ENCODE measurements around the gene STAMBPL1. TPM values are rescaled to one million over a fixed set of nuclear protein-coding genes. Genes with fewer than 3 reads are reported as not detected.
"Not testable (repeated sequence)": the region's sequence is repeated elsewhere in the genome, so short reads cannot be mapped to it uniquely, and the experiment has no call there.

STAMBPL1 gene
- 45.7 TPM for polyA plus RNA-seq (2012; ENCODE audit: insufficient read depth, insufficient read length)

DNA sequence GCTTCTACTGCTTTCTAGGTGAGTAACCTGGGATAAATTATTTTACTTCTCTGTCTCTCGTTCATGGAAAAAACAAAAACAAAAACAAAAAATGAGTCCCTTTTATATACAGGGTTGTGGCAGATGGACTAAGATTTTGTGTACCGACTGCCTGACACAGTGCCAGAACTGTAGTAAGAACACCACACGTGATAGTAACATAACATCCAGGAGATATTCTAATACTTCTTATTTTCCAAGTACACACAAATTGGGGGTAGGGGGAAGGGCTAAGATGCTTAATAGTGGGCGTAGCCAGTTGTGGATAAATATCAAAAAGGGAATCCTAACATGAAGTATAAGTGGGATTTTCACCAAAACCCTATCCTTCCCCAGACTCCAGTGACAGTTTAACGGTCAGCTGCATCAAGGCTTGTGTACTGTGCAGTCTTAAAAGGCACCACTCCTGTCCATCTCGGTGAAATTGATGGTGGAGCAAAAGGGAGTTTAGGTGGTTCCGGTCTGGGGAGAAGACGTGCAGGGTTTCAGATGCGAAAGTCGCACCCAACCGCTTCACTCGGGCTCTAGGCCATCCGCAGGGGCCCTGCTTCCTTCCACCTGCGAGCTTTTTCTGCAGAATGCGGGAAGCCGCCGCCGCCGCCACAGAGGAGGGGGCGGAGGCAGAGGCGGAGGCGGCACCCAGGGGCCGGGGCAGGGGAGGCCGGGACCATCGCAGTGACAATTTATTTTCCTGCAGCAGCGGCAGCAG, at the start of gene STAMBPL1:
STAMBPL1 (plus strand) TSS at position 712 of the 748 bp plus-strand sequence. CDS start 21,464 bp downstream, outside the sequence.
- H3K4me3 ChIP-seq (ENCODE audit: low read length), result peak within 1 kb of the TSS; percentile 87
- DNase-seq (ENCODE audit: low read depth, low spot score), result peak; percentile 87

DNA sequence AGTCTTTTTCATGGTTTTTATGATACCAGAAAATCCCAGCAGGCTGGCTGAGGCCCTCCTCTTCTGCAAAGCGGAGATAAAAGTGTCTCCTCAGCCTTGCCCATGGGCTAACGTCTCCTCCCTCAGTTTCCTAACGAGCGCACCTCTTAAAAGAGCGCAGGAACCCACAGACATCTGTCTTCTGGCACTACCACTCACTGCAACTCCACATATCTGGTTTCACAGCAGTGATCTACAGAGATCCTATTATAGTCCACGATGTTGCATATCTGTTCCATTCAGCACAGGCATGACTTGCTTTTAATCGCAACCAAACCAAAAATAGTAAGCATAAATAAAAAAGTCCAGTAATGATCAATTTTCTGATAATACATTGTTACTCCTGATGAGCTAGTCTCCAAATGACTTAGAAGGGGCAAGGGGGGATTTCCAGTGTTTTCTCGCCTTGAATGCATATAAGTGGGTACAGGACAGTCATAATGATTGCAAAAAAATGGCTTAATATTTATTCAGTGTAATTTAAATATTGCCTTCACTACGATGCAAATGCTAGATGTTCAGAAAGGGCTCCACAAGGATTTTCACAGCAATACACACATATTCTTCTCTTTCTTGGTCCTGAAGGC, 49.3 kb upstream of the STAMBPL1 start:
- peak; percentile 98 for DNase-seq (ENCODE audit: low read depth, low spot score)
- H3K4me3 ChIP-seq (ENCODE audit: low read length), result peak overlapping the region; percentile 33

DNA sequence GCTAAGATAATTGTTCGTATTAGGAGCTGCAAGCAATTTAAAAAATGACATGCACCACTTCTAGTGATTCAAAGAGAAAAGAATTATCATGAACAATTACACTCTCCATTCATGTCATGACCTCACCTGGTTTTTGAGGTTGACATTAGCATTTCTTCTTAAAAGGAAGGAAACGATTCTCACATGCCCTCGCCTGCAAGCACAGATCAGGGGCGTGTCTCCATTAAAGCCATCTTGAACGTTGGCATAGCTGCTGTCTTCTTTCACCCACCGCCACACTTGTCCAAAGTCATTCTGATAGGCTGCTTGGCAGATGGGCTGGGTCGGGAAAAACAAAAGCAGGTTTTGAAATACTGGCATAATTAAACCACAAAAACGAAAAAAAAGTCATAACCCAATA, 48.3 kb upstream of the STAMBPL1 start:
- peak; percentile 95 for DNase-seq (ENCODE audit: low read depth, low spot score)
- H3K4me3 ChIP-seq (ENCODE audit: low read length), result peak overlapping the region; percentile 33

DNA sequence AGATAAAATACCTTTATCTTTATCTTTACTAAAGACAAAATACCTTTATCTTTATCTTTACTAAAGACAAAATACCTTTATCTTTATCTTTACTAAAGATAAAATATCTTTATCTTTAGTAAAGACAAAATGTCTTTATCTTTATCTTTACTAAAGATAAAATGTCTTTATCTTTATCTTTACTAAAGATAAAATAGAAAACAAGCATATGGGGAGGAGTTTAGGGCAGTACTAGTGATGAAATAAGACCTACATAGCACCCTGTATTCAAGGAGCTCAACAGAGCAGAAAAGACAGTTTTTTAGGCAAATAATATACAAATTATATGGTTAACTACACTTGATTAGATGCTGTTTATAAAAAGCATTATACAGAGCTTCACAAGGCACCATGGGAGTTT, 47.7 kb upstream of the STAMBPL1 start:
- DNase-seq (ENCODE audit: low read depth, low spot score), result no peak
- H3K4me3 ChIP-seq (ENCODE audit: low read length), result no peak overlapping the region

DNA sequence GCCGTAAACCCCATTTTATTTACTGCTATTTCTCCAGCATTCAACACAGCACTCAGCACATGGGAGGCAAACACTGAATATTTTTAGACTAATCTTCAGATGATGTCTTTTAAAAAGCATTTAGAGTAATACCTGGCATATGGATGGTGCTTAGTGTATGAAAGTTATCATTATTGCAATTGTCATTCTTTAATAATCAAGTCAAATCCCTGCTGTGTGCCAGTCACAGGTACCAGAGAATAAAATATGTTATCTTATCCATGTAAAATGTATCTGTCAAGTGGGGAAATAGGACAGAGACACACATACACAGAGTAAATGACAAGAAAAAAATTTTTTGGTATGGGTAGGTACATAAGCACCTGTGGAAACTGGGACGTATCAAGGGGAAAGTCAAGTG, 46.9 kb upstream of the STAMBPL1 start:
- no peak for DNase-seq (ENCODE audit: low read depth, low spot score)
- H3K4me3 ChIP-seq (ENCODE audit: low read length), result no peak overlapping the region

DNA sequence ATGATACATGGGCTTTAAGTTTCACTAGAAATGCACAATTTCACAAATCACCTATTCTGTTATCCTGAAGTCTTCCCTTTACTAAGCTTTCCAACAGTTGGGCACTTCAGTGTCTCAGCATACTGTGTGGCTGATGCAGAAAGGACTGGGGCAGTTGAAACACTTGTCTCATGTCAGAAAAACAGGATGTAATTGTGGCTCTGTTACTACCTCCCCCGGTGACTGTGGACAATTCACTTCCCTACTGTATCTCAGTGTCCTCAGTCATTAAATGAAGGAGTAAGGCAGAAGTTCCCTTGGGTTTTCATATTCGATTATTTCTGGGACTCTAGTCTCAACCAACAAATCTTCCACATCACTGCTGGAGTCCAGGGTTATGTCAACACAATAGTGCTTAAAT, 46.3 kb upstream of the STAMBPL1 start:
- no peak for DNase-seq (ENCODE audit: low read depth, low spot score)
- H3K4me3 ChIP-seq (ENCODE audit: low read length), result no peak overlapping the region

DNA sequence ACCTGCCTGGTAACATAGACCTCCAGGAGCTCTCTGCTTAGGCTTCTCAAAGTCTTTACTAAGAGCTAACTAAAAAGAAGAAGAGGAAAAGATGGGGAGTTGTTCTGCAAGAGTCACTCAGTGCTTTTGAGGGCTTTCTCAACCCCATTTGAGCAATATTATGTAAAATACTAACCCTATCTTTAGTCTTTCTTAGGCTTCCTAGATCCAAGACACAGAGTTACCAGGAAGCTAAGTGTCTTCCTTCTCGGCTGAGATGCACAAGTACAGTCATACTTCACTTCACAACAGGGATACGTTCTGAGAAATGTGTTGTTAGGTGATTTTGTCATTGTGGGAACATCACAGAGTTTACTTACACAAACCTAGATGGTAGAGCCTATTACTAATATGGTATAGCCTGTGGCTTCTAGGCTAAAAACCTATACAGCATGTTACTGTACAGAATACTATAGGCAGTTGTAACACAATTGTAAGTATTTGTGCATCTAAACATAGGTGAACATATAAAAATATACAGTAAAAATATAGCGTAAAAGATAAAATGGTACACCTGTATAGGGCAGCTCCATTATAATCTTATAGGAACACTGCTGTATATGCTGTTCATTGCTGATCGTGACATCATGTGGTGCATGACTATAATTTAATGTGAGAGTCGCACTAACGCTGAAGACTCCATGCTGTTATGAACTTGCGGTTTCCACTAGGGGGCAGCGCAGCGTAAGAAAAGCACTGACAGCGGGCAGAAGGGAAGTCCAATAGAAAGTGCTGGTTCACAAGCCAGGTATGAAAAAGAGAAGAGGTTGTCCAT, 44.7 kb upstream of the STAMBPL1 start:
- DNase-seq (ENCODE audit: low read depth, low spot score), result peak; percentile 92
- no peak overlapping the region for H3K4me3 ChIP-seq (ENCODE audit: low read length)

DNA sequence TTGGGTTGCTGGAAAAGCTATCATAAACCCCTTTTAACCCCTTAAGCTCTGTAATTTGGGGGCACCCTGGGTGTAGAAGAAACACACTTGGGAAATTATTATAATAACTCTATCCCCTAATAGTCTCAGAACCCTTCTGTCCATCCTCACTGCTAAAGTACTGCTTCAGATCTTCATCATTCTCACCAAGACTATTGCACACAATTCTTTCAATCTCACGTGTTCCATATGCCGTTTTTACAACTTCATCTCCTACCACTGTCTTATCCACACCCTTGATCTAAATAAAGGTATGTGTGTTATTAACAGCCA, 44.2 kb upstream of the STAMBPL1 start:
- H3K4me3 ChIP-seq (ENCODE audit: low read length), result no peak overlapping the region
- DNase-seq (ENCODE audit: low read depth, low spot score), result no peak

DNA sequence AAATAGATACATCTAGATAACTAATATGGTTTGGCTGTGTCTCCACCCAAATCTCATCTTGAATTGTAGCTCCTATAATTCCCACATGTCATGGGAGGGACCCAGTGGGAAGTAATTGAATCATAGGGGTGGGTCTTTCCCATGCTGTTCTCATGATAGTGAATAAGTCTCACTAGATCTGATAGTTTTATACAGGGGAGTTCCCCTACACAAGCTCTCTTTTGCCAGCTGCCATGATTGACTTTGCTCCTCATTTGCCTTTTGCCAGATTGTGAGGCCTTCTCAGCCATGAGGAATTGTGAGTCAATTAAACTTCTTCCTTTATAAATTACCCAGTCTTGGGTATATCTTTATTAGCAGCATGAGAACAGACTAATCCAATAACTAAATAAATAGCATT, 42.4 kb upstream of the STAMBPL1 start:
- not testable (repeated sequence) for DNase-seq (ENCODE audit: low read depth, low spot score); H3K4me3 ChIP-seq (ENCODE audit: low read length)

DNA sequence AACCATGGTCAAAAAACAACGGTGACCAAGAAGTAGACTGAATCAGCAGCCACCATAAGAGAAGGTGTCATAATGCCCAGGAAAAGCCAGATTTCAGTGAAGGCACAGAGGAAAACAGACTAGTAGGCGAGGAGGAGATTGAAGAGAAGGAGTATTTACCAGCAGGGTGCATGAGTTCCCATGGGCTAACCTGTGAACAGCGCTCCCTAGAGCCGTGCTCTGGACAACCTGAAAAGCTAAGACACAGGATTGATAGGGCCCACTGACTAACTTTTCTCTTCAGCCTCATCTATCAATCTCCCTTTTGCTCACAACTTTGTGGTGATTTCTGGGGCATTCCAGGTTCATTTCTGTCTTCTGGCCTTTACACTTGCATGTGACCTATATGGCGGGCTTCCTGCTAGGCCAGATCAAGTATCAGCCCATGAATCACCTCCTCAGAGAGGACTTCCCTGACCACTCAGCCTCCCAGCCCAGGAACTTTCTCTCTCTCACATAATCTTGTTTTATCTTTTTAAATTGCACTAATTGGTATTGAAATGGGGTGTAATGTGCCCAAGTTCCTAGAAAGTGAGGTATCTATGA, 41.2 kb upstream of the STAMBPL1 start:
- H3K4me3 ChIP-seq (ENCODE audit: low read length), result no peak overlapping the region
- no peak for DNase-seq (ENCODE audit: low read depth, low spot score)

DNA sequence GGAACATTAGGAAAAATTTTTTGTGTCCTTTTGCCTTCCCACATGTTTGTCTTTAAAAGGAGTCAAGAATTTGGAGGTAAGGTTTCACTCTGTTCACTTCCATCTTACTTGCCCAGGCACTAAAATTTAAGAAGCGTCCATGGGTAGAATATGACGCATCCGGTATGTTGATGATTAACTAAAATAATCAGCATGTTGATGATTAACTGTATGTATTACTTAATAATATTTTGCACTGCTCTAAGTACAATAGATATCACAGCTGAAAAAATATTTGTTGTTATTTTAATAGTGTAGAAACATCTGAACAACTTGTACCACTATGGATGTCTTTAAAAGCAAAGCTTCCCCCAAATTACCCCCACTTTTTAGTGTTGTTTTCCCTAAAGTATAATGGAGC, 39.9 kb upstream of the STAMBPL1 start:
- H3K4me3 ChIP-seq (ENCODE audit: low read length), result no peak overlapping the region
- no peak for DNase-seq (ENCODE audit: low read depth, low spot score)

DNA sequence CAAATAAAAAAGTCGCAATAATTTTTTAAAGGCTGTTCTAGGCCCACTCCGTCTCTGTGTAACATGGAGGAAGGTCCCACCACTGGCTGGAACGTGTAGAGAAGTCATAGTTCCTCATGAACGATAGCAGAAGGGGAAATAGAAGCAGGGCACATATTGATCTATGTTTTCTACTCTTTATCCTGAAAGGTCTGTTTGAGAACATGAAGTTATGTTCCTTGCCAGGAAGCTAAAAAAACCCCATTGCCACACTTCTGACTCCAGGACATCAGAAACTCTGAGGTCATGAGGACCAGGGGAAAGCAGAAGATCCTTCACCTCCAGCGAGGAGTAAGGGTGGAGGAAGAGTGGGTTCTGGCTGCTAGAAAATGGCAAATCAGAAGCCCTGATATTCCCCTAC, 39.2 kb upstream of the STAMBPL1 start:
- DNase-seq (ENCODE audit: low read depth, low spot score), result no peak

DNA sequence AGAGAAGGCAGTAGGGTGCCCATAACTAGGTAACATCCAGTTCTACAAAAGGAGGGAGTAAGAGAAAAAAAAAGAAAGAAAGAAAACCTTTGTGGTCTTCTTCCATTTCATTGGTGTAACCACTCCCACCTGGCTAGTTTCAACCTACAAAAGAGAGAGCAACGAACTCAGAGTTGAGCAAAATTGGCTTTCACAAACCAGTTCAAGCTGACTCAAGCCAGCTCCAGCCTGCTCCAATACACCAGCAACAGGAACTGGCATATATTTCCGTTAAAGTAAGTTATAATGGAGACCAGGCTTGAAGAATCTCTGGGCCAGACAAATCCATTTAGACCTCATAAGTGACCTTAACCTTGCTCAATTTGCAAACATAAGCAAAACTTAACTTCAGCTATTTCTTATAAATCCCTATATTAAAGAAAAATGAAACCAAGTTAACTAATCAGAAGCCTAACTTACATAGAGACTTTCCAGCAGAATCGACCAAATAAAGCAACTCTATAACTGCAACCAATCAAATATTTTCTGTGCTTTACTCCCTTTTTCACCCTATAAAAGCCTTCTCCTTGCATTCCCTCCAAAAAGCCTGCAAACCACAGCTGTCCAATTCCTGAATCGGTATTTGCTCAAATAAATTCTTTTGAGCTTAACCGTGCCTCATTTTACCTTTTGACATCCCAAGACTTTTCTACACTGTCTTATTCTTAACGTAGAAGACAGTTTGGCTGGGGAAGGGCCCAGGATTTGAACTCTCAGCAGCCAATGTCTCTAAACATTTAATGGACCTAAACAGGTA, 38.5 kb upstream of the STAMBPL1 start:
- no peak overlapping the region for H3K4me3 ChIP-seq (ENCODE audit: low read length)
- DNase-seq (ENCODE audit: low read depth, low spot score), result no peak

More for the DNA sequence above, 39.2 kb upstream of the STAMBPL1 start:
- H3K4me3 ChIP-seq (ENCODE audit: low read length), result no peak overlapping the region

DNA sequence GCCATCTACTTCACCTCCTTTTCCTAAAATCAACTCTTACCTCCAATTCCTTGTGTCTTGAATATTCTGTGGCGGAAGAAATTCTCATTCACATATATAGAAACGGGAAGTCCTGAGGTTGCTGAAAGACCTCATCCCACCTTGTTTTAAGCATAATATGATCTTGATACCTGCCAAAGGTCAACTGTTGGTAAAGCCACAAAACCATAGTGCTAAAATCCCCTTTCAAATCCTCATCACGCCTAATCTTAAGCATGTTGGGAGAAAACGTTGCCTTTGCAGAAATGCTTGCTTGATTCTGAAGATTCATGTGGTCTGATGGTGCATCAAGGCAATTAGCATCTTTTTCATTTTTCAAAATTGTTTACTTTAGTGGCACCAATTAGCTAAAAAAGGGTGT, 36.9 kb upstream of the STAMBPL1 start:
- H3K4me3 ChIP-seq (ENCODE audit: low read length), result no peak overlapping the region
- no peak for DNase-seq (ENCODE audit: low read depth, low spot score)

DNA sequence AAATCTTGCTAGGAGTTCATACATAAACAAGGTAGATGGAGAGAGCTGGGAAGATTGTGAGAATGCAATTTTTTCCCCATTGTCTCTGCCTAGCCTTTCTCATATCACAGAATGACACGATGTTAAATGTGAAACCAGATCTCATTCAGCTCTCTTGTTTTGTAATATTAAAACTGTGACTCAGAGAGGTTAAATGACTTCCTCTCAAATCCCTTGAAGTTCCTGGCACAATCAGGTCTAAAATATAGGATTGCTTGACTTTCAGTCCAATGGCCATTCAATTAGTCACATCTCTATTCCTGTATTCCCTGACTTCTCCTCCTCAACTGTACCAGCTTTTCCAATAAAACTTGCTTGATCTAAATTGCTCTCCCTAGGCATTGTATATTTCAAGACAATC, 31.5 kb upstream of the STAMBPL1 start:
- DNase-seq (ENCODE audit: low read depth, low spot score), result no peak
- H3K4me3 ChIP-seq (ENCODE audit: low read length), result no peak overlapping the region

DNA sequence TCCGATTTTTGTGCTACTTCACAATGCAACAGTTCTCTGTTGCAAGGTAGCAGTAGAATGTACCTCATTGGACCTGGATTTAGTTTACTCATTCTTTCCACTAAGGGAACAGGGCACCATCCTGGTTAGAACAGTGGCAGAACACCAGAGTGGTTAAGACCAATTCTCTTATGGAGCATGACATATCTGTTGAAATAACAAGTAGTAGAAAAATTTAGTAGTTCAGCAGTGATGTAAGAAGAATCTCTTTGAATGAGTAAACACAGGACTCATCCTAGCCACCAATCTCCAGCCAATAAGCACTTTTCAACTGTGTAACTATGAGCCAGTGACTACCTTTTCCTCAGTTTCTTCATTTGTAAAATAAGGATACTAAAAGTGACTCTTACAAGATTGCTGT, 30.8 kb upstream of the STAMBPL1 start:
- H3K4me3 ChIP-seq (ENCODE audit: low read length), result no peak overlapping the region

DNA sequence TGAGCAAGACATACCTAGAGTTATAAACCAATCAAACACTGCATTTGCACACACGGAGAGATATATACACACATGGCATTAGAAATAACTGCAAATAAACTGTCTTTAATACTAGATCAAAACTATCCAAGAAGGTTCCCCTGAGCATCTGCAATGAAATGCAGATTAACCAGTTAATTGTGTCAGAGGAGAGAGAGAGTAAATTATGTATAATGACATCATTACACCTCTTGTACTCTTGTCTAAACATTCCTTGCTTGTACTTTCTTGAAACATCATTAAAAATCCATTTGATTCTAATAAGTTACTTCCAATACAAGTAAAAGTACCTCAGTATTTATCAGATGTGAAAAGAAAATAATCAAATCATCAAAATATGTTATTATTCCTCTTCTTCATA, 29.3 kb upstream of the STAMBPL1 start:
- H3K4me3 ChIP-seq (ENCODE audit: low read length), result no peak overlapping the region
- no peak for DNase-seq (ENCODE audit: low read depth, low spot score)

More for the DNA sequence above, 30.8 kb upstream of the STAMBPL1 start:
- no peak for DNase-seq (ENCODE audit: low read depth, low spot score)

DNA sequence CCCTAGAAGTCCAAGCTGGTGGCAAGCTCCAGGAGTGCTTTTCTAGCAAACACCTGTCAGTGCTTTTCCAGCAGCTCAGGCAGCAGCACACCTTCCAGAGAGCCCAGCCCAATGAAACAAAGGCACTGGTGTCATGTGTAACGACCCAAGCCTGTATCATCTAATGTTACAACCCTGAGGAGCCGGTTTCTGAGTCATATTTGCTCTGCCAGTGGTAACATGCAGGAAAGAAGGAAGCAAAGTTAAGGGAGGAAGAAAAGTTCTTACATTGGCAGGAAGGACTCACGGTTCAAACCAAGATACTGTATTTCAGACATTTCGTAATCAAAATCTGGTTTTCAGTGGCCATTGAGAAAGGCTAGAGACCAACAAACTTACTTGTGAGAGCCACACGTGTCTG, 28.3 kb upstream of the STAMBPL1 start, which contains the start of gene ANKRD22:
ANKRD22 (minus strand) TSS at position 139 of the 400 bp plus-strand sequence. CDS start 237 bp downstream, outside the sequence.
- no peak for DNase-seq (ENCODE audit: low read depth, low spot score)
- H3K4me3 ChIP-seq (ENCODE audit: low read length), result no peak within 1 kb of the TSS

DNA sequence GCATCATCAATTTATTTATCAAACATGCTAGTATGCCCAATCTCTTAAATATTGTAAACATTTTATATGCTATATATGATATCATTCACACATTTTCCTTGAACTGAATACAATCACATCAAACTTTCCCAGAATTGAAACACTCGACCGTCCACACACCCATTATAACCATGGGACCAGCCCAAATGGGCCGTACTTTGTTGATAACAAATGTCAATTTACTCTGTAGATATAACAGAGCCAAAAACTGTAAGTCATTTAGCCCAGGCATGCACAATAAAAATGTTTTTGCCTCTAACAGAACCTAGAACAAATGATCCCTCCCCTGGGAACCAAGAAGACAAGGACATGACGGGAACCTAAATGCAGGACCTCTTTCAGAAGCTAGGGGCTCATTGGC, 27.7 kb upstream of the STAMBPL1 start:
- H3K4me3 ChIP-seq (ENCODE audit: low read length), result no peak overlapping the region
- no peak for DNase-seq (ENCODE audit: low read depth, low spot score)

Measured in Jurkat, Clone E6-1 (cell line).